Naive B cell (primary cell): Measurements from ENCODE around the gene TBXA2R. TPM values are rescaled to one million over a fixed set of nuclear protein-coding genes. Genes with fewer than 3 reads are reported as not detected.

Experiments
- ATAC-seq, 2 donors: fragments of 150-1000 bp; cut with Tn5 transposase; 2 replicates each; pipeline ENCODE4 v1.10.0; 2021; ENCODE audit warnings: low read depth in 2 of 2, mild to moderate bottlenecking in 2 of 2, moderate library complexity in 2 of 2
- DNase-seq: peaks from one replicate; pipeline ENCODE4 v3.0.0; 2022
- H3K27ac Mint-ChIP-seq, 6 donors: one replicate each; pipeline ENCODE4 v1.8.0; 2020 to 2022; ENCODE audit warnings: mild to moderate bottlenecking in 6 of 6, mixed read lengths in 6 of 6, moderate library complexity in 5 of 6, inconsistent platforms in 2 of 6
- H3K27me3 Mint-ChIP-seq, 3 donors: one replicate each; pipeline ENCODE4 v1.8.0; 2021 to 2022; ENCODE audit warnings: mixed read lengths in 3 of 3, mild to moderate bottlenecking in 1 of 3
- H3K36me3 Mint-ChIP-seq, 2 donors: one replicate each; pipeline ENCODE4 v1.8.0; 2020 to 2022; ENCODE audit warnings: mixed read lengths in 2 of 2, inconsistent platforms in 1 of 2, mild to moderate bottlenecking in 1 of 2
- H3K4me1 Mint-ChIP-seq, 3 donors: one replicate each; pipeline ENCODE4 v1.8.0; 2020 to 2022; ENCODE audit warnings: mixed read lengths in 3 of 3, inconsistent platforms in 1 of 3, mild to moderate bottlenecking in 1 of 3, moderate library complexity in 1 of 3
- H3K4me3 Mint-ChIP-seq, 8 donors: one replicate each; pipeline ENCODE4 v1.8.0; 2020 to 2022; ENCODE audit warnings: mild to moderate bottlenecking in 8 of 8, mixed read lengths in 8 of 8, moderate library complexity in 8 of 8, inconsistent platforms in 2 of 8
- H3K9me3 Mint-ChIP-seq, 7 donors: one replicate each; pipeline ENCODE4 v1.8.0; 2020 to 2022; ENCODE audit warnings: mixed read lengths in 7 of 7, mild to moderate bottlenecking in 5 of 7, inconsistent platforms in 2 of 7, moderate library complexity in 1 of 7
- polyA plus RNA-seq, 6 donors: library from polyadenylated mRNA; unstranded; fragments of 300-500 nt; fragmentation: Illumina TruSeq; gene quantifications; one replicate each; pipeline ENCODE4 v1.2.3, GENCODE V29; 2021; ENCODE audit warnings: low read depth in 6 of 6

TBXA2R gene
- polyA plus RNA-seq, 6 donors from 2014 or later = 15.9 to 32.5 (median 22.7) TPM

GRCh38 chr19:3610745-3611717 lies 4.4 kb upstream of the TBXA2R start:
- Mint-ChIP-seq H3K27me3 (no peaks in the 10 kb centered on the region), H3K4me3 (no peak overlapping the region), H3K4me1 (peaks cover 15 to 18% (median 18%) of the 10 kb centered on the region in 3 donors), H3K9me3 (no peaks in the 10 kb centered on the region), H3K27ac (peak overlapping the region in 1 of 6 donors; percentile 52), H3K36me3 (no peaks in the 10 kb centered on the region)
- no peak for ATAC-seq
- no peak for DNase-seq

- H3K27me3 Mint-ChIP-seq = no peaks in the 10 kb centered on the region
- H3K27ac Mint-ChIP-seq = peak overlapping the region in 1 of 6 donors; percentile 52
- DNase-seq (no peak), ATAC-seq (no peak)
- H3K36me3 Mint-ChIP-seq = no peaks in the 10 kb centered on the region
- no peaks in the 10 kb centered on the region for H3K9me3 Mint-ChIP-seq
- H3K4me3 Mint-ChIP-seq = peak overlapping the region in 1 of 8 donors; percentile 50
- H3K4me1 Mint-ChIP-seq = peaks cover 15 to 18% (median 18%) of the 10 kb centered on the region in 3 donors
These were observed 3.4 kb upstream of the TBXA2R start for GRCh38 chr19:3609779-3610719.

DNA sequence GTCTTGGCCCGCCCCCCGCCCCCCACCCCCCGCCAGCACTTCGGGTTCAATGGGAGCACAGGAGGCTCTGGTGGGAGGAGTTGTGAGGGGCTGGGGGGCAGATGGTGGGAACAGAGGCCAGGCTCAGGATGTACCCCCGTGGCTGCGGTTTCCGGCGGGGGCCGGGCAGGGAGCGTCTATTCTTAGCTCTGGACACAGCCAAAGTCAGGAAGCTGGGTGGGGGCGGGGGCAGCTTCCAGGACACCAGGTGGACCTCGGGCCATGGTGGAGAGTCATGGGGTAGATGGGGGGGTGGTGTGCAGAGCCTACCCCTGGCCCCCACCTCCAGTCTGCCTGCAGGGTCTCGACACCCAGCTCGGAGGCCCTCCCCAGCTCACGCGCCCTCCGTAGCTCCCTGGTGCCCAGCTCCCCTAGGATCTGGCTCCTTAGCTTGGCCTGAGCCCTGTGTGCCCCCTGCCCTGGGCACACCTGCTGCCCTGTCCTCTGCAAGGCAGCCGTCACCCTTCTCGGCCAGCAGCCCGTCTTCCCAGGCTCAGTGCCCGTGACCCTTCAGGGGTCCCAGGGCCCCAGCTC lies 2.2 kb upstream of the TBXA2R start:
- Mint-ChIP-seq H3K36me3 (no peaks in the 10 kb centered on the region), H3K4me3 (peak overlapping the region in 1 of 8 donors; percentile 25), H3K4me1 (peaks cover 15 to 18% (median 18%) of the 10 kb centered on the region in 3 donors), H3K9me3 (no peaks in the 10 kb centered on the region), H3K27me3 (no peaks in the 10 kb centered on the region), H3K27ac (no peak overlapping the region)
- ATAC-seq (no peak), DNase-seq (no peak)

DNA sequence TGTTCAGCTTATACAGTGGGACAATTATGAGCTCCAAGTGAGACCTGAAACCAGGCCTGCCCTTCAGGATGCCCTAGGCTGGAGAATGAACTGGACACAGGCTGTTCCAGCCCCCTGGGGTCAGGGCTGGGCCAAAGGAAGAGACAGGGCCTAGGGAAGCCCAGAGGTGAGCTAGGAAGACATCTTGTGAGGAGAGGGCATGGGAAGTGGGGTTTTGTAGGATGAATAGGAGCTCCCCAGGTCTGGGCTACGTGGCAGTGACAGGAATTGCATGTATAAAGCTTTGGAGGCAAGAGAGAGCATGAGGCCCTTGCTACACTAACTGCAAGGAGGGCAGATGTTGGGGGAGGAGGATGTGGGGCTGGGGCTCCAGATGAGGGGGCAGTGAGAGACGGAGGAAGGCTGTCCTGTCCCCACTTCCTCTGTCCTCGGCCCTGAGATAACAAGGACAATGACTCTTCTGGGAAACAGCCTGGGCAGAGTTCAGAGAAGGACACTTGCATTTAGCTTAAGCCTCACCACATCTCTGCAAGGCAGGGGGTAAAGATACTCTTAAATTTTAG lies 1.5 kb upstream of the TBXA2R start:
- Mint-ChIP-seq H3K27me3 (no peaks in the 10 kb centered on the region), H3K36me3 (no peaks in the 10 kb centered on the region), H3K4me3 (peak overlapping the region in 5 of 8 donors; percentile 66 to 84 (median 78)), H3K4me1 (peaks cover 15 to 18% (median 18%) of the 10 kb centered on the region in 3 donors), H3K27ac (peak overlapping the region in 5 of 6 donors; percentile 54 to 97 (median 67)), H3K9me3 (no peaks in the 10 kb centered on the region)
- DNase-seq = no peak
- no peak for ATAC-seq

- Mint-ChIP-seq H3K4me1 (peaks cover 15 to 18% (median 18%) of the 10 kb centered on the region in 3 donors), H3K36me3 (no peaks in the 10 kb centered on the region), H3K27me3 (no peaks in the 10 kb centered on the region), H3K4me3 (peak overlapping the region in 5 of 8 donors; percentile 80 to 90 (median 84)), H3K27ac (peak overlapping the region in 5 of 6 donors; percentile 24 to 97 (median 67)), H3K9me3 (no peaks in the 10 kb centered on the region)
- DNase-seq (no peak), ATAC-seq (no peak)
These were observed 816 bp upstream of the TBXA2R start for GRCh38 chr19:3607303-3608078.

DNA sequence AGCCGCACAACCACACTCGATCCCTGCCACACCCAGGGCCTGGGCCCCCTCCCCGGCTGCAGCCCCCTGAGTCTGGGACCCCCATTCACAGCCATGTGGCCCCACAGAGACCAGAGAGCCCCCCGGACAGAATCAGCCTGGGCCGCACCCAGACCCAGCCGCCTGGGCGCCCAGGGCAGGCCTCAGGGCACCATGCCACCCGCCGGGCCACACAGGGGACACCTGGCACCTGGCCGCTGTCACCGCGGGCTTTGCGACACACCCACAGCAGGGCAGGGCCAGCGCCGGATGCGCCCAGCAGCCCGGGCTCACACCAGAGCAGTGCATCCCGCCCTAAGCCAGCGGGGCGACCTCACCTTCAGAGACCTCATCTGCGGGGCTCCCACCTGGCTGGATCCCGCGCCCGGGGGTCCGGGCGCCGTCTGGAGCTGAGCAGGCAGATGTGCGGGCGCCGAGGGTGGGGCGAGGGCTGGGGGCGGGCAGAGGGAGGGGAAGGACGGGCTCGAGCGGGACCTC lies 443 bp downstream of the TBXA2R start:
- peak; percentile 26 to 36 for ATAC-seq
- H3K36me3 Mint-ChIP-seq = no peaks in the 10 kb centered on the region
- H3K9me3 Mint-ChIP-seq = no peaks in the 10 kb centered on the region
- no peak overlapping the region for H3K4me3 Mint-ChIP-seq
- H3K27ac Mint-ChIP-seq = peak overlapping the region in 1 of 6 donors; percentile 65
- no peaks in the 10 kb centered on the region for H3K27me3 Mint-ChIP-seq
- DNase-seq = peak; percentile 32
- peaks cover 15 to 18% (median 18%) of the 10 kb centered on the region in 3 donors for H3K4me1 Mint-ChIP-seq

DNA sequence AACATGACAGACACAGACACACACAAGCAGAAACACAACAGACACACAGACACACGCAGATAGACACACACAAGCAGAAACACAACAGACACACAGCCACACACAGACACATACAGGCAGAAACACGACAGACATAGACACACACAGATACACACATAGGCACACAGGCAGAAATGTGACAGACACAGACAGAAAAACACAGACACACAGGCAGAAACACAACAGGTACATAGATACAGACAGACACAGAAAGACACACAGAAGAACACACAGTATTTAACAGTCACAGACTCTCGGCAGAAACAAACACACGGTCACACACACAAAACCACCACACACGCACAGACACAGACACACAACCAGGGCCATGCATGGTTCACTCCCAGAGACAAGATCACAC lies 905 bp downstream of the TBXA2R start:
- DNase-seq (no peak), ATAC-seq (no peak)
- H3K36me3 Mint-ChIP-seq = no peaks in the 10 kb centered on the region
- no peak overlapping the region for H3K4me3 Mint-ChIP-seq
- H3K4me1 Mint-ChIP-seq = peaks cover 15 to 18% (median 18%) of the 10 kb centered on the region in 3 donors
- H3K9me3 Mint-ChIP-seq = no peaks in the 10 kb centered on the region
- H3K27me3 Mint-ChIP-seq = no peaks in the 10 kb centered on the region
- no peak overlapping the region for H3K27ac Mint-ChIP-seq

DNA sequence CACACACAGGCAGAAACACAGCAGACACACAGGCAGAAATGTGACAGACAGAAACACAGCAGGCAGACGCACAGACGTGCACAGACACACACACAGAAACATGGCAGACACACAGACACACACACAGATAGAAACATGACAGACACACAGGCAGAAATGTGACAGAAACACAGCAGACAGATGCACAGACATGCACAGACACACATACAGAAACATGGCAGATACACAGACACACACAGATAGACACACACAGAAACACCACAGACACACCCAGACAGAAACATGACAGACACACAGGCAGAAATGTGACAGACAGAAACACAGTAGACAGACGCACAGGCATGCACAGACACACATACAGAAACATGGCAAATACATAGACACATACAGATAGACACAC lies 1.3 kb downstream of the TBXA2R start:
- no peaks in the 10 kb centered on the region for H3K27me3 Mint-ChIP-seq
- no peak overlapping the region for H3K4me3 Mint-ChIP-seq
- no peak overlapping the region for H3K27ac Mint-ChIP-seq
- ATAC-seq = no peak
- no peaks in the 10 kb centered on the region for H3K36me3 Mint-ChIP-seq
- no peak for DNase-seq
- peaks cover 15 to 18% (median 18%) of the 10 kb centered on the region in 3 donors for H3K4me1 Mint-ChIP-seq
- no peaks in the 10 kb centered on the region for H3K9me3 Mint-ChIP-seq

DNA sequence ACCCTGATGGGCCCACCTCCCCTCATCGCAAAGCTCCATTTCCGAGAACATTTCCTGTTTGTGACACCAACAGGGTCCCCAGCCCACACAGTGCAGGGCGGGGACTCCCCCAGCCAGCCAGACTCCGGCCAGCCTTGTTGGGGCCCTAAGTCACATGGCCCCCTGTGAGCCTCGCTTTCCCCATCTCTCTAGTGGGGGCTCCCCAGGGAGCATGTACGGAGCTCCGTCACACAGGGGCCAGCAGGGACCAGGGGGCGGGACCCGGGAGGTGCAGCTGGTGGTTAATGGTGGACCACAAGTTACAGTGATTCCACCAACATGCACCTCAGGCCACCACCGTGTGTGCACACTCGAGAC lies 1.7 kb downstream of the TBXA2R start:
- DNase-seq = peak; percentile 66
- Mint-ChIP-seq H3K36me3 (no peaks in the 10 kb centered on the region), H3K4me1 (peaks cover 15 to 18% (median 18%) of the 10 kb centered on the region in 3 donors), H3K27ac (peak overlapping the region in 1 of 6 donors; percentile 3), H3K9me3 (peaks cover 0 to 1% (median 0%) of the 10 kb centered on the region in 7 donors), H3K4me3 (no peak overlapping the region), H3K27me3 (no peaks in the 10 kb centered on the region)
- ATAC-seq = peak; percentile 65 to 76

- ATAC-seq (peak in 1 of 2 donors; percentile 9), DNase-seq (no peak)
- Mint-ChIP-seq H3K27ac (peak overlapping the region in 4 of 6 donors; percentile 27 to 88 (median 54)), H3K9me3 (peaks cover 0 to 1% (median 0%) of the 10 kb centered on the region in 7 donors), H3K4me3 (peak overlapping the region in 4 of 8 donors; percentile 48 to 75 (median 70)), H3K4me1 (peaks cover 15 to 18% (median 17%) of the 10 kb centered on the region in 3 donors), H3K36me3 (no peaks in the 10 kb centered on the region), H3K27me3 (no peaks in the 10 kb centered on the region)
These were observed 2.3 kb downstream of the TBXA2R start for GRCh38 chr19:3604227-3604986.

- peak overlapping the region in 1 of 8 donors; percentile 61 for H3K4me3 Mint-ChIP-seq
- no peak for ATAC-seq
- H3K27me3 Mint-ChIP-seq = no peaks in the 10 kb centered on the region
- no peaks in the 10 kb centered on the region for H3K36me3 Mint-ChIP-seq
- no peak for DNase-seq
- peaks cover 0 to 1% (median 0%) of the 10 kb centered on the region in 7 donors for H3K9me3 Mint-ChIP-seq
- peaks cover 12 to 14% (median 13%) of the 10 kb centered on the region in 3 donors for H3K4me1 Mint-ChIP-seq
- H3K27ac Mint-ChIP-seq = peak overlapping the region in 1 of 6 donors; percentile 84
These were observed 3.4 kb downstream of the TBXA2R start for GRCh38 chr19:3603121-3603811.
